ENCODE results near the gene SLC25A48.

DNA sequence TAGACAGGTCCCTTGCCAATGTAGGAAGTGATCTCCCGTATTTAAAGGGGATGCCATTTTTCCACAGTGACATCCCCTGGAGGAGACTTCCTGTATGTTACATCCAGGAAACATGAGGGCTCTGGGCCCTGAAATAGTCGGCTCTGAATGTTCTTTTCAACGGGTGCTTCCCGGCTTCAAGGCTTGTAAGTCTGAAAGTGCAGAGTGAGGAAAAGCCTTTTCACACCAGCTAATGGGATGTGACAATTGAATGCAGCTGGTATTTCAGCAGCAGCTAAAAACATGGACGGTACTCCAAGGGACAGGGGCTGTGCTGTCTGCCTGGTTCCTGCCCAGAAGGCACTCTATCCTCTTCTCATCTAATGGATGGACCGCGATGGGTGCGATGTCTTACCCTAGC is 59.8 kb downstream of the SLC25A48 start:
- TF ChIP-seq, protein P1, sequence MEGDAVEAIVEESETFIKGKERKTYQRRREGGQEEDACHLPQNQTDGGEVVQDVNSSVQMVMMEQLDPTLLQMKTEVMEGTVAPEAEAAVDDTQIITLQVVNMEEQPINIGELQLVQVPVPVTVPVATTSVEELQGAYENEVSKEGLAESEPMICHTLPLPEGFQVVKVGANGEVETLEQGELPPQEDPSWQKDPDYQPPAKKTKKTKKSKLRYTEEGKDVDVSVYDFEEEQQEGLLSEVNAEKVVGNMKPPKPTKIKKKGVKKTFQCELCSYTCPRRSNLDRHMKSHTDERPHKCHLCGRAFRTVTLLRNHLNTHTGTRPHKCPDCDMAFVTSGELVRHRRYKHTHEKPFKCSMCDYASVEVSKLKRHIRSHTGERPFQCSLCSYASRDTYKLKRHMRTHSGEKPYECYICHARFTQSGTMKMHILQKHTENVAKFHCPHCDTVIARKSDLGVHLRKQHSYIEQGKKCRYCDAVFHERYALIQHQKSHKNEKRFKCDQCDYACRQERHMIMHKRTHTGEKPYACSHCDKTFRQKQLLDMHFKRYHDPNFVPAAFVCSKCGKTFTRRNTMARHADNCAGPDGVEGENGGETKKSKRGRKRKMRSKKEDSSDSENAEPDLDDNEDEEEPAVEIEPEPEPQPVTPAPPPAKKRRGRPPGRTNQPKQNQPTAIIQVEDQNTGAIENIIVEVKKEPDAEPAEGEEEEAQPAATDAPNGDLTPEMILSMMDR (IDR thresholded peaks at IDR 0.05): no peak
- no peak for TF ChIP-seq POLR2A (IDR thresholded peaks at IDR 0.05)
